Mammary epithelial cell (primary cell): ENCODE results near the gene ZBED2.

Source experiments
- EZH2 ChIP-seq: IDR thresholded peaks from 2 replicates; pipeline ENCODE4 v1.6.1; 2012; ENCODE audit warnings: low read length, inconsistent platforms, borderline replicate concordance
- TF ChIP-seq, protein P1 (sequence below), 2 donors: IDR thresholded peaks in 1 of 2; conservative IDR thresholded peaks in 1 of 2; 2 replicates each; pipeline ENCODE4 v1.5.1; 2011 to 2012; ENCODE audit warnings: inconsistent platforms in 2 of 2, low read length in 2 of 2, mild to moderate bottlenecking in 2 of 2, control low read depth in 1 of 2, low read depth in 1 of 2; ENCODE audit not compliant: insufficient read depth in 1 of 2; ENCODE audit errors: extremely low read depth in 1 of 2

GRCh38 chr3:111548756-111549155 is 46.4 kb downstream of the ZBED2 start:
- TF ChIP-seq, protein P1, sequence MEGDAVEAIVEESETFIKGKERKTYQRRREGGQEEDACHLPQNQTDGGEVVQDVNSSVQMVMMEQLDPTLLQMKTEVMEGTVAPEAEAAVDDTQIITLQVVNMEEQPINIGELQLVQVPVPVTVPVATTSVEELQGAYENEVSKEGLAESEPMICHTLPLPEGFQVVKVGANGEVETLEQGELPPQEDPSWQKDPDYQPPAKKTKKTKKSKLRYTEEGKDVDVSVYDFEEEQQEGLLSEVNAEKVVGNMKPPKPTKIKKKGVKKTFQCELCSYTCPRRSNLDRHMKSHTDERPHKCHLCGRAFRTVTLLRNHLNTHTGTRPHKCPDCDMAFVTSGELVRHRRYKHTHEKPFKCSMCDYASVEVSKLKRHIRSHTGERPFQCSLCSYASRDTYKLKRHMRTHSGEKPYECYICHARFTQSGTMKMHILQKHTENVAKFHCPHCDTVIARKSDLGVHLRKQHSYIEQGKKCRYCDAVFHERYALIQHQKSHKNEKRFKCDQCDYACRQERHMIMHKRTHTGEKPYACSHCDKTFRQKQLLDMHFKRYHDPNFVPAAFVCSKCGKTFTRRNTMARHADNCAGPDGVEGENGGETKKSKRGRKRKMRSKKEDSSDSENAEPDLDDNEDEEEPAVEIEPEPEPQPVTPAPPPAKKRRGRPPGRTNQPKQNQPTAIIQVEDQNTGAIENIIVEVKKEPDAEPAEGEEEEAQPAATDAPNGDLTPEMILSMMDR (conservative IDR thresholded peaks at IDR 0.05 in 1 of 2, IDR thresholded peaks at IDR 0.05 in 1 of 2; ENCODE audit: extremely low read depth in 1 of 2, insufficient read depth in 1 of 2, low read depth in 1 of 2, low read length in 2 of 2), result no peak
- no peak for TF ChIP-seq EZH2
